HEK293 (cell line): Measurements from ENCODE around the gene IL2RG.

Experiments
- GLI4 ChIP-seq: fragments of 450-650 bp; formaldehyde crosslinking; IDR thresholded peaks from 2 replicates; pipeline ENCODE4 v1.5.1; 2016; ENCODE audit warnings: missing biosample characterization, missing genetic modification characterization
- MYNN ChIP-seq: fragments of 450-650 bp; formaldehyde crosslinking; IDR thresholded peaks from 2 replicates; pipeline ENCODE4 v1.5.1; 2016; ENCODE audit warnings: missing biosample characterization, missing genetic modification characterization, borderline replicate concordance
- OVOL3 ChIP-seq: fragments of 450-650 bp; formaldehyde crosslinking; IDR thresholded peaks from 2 replicates; pipeline ENCODE4 v1.5.1; 2016; ENCODE audit warnings: missing biosample characterization, missing genetic modification characterization
- SP2 ChIP-seq: fragments of 450-650 bp; formaldehyde crosslinking; IDR thresholded peaks from 2 replicates; pipeline ENCODE4 v1.5.1; 2016; ENCODE audit warnings: missing biosample characterization, missing genetic modification characterization
- ZBTB48 ChIP-seq: fragments of 450-650 bp; formaldehyde crosslinking; IDR thresholded peaks from 2 replicates; pipeline ENCODE4 v1.5.1; 2016; ENCODE audit warnings: missing biosample characterization, missing genetic modification characterization
- ZBTB8A ChIP-seq: fragments of 450-650 bp; formaldehyde crosslinking; IDR thresholded peaks from 2 replicates; pipeline ENCODE4 v1.5.1; 2016; ENCODE audit warnings: missing biosample characterization, missing genetic modification characterization
- ZFP69B ChIP-seq: fragments of 450-650 bp; formaldehyde crosslinking; IDR thresholded peaks from 2 replicates; pipeline ENCODE4 v1.5.1; 2016; ENCODE audit warnings: missing biosample characterization, missing genetic modification characterization
- ZNF202 ChIP-seq: fragments of 450-650 bp; formaldehyde crosslinking; IDR thresholded peaks from 2 replicates; pipeline ENCODE4 v1.5.1; 2016; ENCODE audit warnings: missing biosample characterization, missing genetic modification characterization, borderline replicate concordance
- ZNF23 ChIP-seq: fragments of 450-650 bp; formaldehyde crosslinking; IDR thresholded peaks from 2 replicates; pipeline ENCODE4 v1.5.1; 2016; ENCODE audit warnings: missing biosample characterization, missing genetic modification characterization, borderline replicate concordance
- ZNF48 ChIP-seq: fragments of 450-650 bp; formaldehyde crosslinking; IDR thresholded peaks from 2 replicates; pipeline ENCODE4 v1.5.1; 2016; ENCODE audit warnings: missing biosample characterization, missing genetic modification characterization
- ZNF596 ChIP-seq: fragments of 450-650 bp; IDR thresholded peaks from 2 replicates; pipeline ENCODE4 v1.5.0; 2018; ENCODE audit warnings: missing biosample characterization, mild to moderate bottlenecking, missing genetic modification characterization, moderate library complexity
- ZNF621 ChIP-seq: fragments of 450-650 bp; formaldehyde crosslinking; IDR thresholded peaks from 2 replicates; pipeline ENCODE4 v1.5.1; 2017; ENCODE audit warnings: missing biosample characterization, missing genetic modification characterization
- ZNF658 ChIP-seq: fragments of 450-650 bp; formaldehyde crosslinking; IDR thresholded peaks from 2 replicates; pipeline ENCODE4; 2016; ENCODE audit warnings: missing biosample characterization, missing genetic modification characterization
- ZNF701 ChIP-seq: fragments of 450-650 bp; formaldehyde crosslinking; IDR thresholded peaks from 2 replicates; pipeline ENCODE4 v1.5.1; 2016; ENCODE audit warnings: missing biosample characterization, missing genetic modification characterization
- ZNF791 ChIP-seq: fragments of 450-650 bp; formaldehyde crosslinking; IDR thresholded peaks from 2 replicates; pipeline ENCODE4 v1.5.1; 2016; ENCODE audit warnings: missing biosample characterization, missing genetic modification characterization
- ZSCAN30 ChIP-seq: fragments of 450-650 bp; IDR thresholded peaks from 2 replicates; pipeline ENCODE4 v1.5.1; 2018; ENCODE audit warnings: missing biosample characterization, mild to moderate bottlenecking, missing genetic modification characterization, moderate library complexity
- TF ChIP-seq, protein P1 (sequence below): fragments of 450-650 bp; formaldehyde crosslinking; IDR thresholded peaks from 2 replicates; pipeline ENCODE4 v1.5.0; 2017; ENCODE audit warnings: missing biosample characterization, missing genetic modification characterization, borderline replicate concordance
- TF ChIP-seq, protein P2 (sequence below): fragments of 450-650 bp; formaldehyde crosslinking; IDR thresholded peaks from 2 replicates; pipeline ENCODE4 v1.5.1; 2016; ENCODE audit warnings: missing biosample characterization, missing genetic modification characterization
- TF ChIP-seq, protein P3 (sequence below): fragments of 450-650 bp; formaldehyde crosslinking; IDR thresholded peaks from 2 replicates; pipeline ENCODE4 v1.5.1; 2016; ENCODE audit warnings: missing biosample characterization, missing genetic modification characterization
- TF ChIP-seq, protein P4 (sequence below): fragments of 450-650 bp; formaldehyde crosslinking; IDR thresholded peaks from 2 replicates; pipeline ENCODE4 v1.5.1; 2017; ENCODE audit warnings: missing biosample characterization, mild to moderate bottlenecking, missing genetic modification characterization, moderate library complexity
- TF ChIP-seq, protein P5 (sequence below): fragments of 450-650 bp; formaldehyde crosslinking; IDR thresholded peaks from 2 replicates; pipeline ENCODE4 v1.5.1; 2016; ENCODE audit warnings: missing biosample characterization, missing genetic modification characterization
- TF ChIP-seq, protein P6 (sequence below): fragments of 450-650 bp; formaldehyde crosslinking; IDR thresholded peaks from 2 replicates; pipeline ENCODE4 v1.5.1; 2016; ENCODE audit warnings: missing biosample characterization, missing genetic modification characterization
- TF ChIP-seq, protein P7 (sequence below): fragments of 450-650 bp; formaldehyde crosslinking; IDR thresholded peaks from 2 replicates; pipeline ENCODE4 v1.5.1; 2016; ENCODE audit warnings: missing biosample characterization, missing genetic modification characterization

Gene IL2RG

DNA sequence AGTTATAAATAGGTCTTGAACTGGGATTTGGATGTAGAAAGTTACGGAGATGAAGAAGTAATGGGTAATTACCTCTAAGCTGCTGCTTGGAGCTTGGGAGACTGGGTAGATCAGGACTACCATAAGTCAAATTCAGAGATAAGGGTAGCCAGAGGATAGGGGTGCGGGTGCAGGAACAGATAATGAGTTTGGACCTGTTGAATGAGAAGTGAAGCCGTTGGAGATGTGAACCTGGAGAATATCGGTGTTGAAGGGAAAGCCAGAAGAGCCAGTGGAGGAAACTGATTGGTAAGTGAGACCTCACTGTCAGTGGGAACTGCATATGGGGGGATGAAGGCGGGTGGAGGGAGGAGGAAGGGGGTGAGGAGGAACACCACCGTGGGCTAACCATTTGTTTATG is 16.3 kb downstream of the IL2RG start (continued):
- TF ChIP-seq, protein P1, sequence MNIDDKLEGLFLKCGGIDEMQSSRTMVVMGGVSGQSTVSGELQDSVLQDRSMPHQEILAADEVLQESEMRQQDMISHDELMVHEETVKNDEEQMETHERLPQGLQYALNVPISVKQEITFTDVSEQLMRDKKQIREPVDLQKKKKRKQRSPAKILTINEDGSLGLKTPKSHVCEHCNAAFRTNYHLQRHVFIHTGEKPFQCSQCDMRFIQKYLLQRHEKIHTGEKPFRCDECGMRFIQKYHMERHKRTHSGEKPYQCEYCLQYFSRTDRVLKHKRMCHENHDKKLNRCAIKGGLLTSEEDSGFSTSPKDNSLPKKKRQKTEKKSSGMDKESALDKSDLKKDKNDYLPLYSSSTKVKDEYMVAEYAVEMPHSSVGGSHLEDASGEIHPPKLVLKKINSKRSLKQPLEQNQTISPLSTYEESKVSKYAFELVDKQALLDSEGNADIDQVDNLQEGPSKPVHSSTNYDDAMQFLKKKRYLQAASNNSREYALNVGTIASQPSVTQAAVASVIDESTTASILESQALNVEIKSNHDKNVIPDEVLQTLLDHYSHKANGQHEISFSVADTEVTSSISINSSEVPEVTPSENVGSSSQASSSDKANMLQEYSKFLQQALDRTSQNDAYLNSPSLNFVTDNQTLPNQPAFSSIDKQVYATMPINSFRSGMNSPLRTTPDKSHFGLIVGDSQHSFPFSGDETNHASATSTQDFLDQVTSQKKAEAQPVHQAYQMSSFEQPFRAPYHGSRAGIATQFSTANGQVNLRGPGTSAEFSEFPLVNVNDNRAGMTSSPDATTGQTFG (tag by site-specific recombination): no peak
- TF ChIP-seq ZNF23 (tag by site-specific recombination): no peak
- TF ChIP-seq ZBTB8A (tag by site-specific recombination): no peak
- TF ChIP-seq, protein P2, sequence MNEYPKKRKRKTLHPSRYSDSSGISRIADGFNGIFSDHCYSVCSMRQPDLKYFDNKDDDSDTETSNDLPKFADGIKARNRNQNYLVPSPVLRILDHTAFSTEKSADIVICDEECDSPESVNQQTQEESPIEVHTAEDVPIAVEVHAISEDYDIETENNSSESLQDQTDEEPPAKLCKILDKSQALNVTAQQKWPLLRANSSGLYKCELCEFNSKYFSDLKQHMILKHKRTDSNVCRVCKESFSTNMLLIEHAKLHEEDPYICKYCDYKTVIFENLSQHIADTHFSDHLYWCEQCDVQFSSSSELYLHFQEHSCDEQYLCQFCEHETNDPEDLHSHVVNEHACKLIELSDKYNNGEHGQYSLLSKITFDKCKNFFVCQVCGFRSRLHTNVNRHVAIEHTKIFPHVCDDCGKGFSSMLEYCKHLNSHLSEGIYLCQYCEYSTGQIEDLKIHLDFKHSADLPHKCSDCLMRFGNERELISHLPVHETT (tag by site-specific recombination): no peak
- TF ChIP-seq GLI4 (tag by site-specific recombination): no peak
- no peak for TF ChIP-seq SP2 (tag by site-specific recombination)
- no peak for TF ChIP-seq ZNF658
- TF ChIP-seq, protein P3, sequence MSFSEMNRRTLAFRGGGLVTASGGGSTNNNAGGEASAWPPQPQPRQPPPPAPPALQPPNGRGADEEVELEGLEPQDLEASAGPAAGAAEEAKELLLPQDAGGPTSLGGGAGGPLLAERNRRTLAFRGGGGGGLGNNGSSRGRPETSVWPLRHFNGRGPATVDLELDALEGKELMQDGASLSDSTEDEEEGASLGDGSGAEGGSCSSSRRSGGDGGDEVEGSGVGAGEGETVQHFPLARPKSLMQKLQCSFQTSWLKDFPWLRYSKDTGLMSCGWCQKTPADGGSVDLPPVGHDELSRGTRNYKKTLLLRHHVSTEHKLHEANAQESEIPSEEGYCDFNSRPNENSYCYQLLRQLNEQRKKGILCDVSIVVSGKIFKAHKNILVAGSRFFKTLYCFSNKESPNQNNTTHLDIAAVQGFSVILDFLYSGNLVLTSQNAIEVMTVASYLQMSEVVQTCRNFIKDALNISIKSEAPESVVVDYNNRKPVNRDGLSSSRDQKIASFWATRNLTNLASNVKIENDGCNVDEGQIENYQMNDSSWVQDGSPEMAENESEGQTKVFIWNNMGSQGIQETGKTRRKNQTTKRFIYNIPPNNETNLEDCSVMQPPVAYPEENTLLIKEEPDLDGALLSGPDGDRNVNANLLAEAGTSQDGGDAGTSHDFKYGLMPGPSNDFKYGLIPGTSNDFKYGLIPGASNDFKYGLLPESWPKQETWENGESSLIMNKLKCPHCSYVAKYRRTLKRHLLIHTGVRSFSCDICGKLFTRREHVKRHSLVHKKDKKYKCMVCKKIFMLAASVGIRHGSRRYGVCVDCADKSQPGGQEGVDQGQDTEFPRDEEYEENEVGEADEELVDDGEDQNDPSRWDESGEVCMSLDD (tag by site-specific recombination): no peak
- TF ChIP-seq MYNN (tag by site-specific recombination): no peak
- TF ChIP-seq ZNF621 (tag by site-specific recombination): no peak
- TF ChIP-seq ZFP69B: no peak
- TF ChIP-seq, protein P4, sequence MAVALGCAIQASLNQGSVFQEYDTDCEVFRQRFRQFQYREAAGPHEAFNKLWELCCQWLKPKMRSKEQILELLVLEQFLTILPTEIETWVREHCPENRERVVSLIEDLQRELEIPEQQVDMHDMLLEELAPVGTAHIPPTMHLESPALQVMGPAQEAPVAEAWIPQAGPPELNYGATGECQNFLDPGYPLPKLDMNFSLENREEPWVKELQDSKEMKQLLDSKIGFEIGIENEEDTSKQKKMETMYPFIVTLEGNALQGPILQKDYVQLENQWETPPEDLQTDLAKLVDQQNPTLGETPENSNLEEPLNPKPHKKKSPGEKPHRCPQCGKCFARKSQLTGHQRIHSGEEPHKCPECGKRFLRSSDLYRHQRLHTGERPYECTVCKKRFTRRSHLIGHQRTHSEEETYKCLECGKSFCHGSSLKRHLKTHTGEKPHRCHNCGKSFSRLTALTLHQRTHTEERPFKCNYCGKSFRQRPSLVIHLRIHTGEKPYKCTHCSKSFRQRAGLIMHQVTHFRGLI (tag by site-specific recombination): no peak
- TF ChIP-seq, protein P5, sequence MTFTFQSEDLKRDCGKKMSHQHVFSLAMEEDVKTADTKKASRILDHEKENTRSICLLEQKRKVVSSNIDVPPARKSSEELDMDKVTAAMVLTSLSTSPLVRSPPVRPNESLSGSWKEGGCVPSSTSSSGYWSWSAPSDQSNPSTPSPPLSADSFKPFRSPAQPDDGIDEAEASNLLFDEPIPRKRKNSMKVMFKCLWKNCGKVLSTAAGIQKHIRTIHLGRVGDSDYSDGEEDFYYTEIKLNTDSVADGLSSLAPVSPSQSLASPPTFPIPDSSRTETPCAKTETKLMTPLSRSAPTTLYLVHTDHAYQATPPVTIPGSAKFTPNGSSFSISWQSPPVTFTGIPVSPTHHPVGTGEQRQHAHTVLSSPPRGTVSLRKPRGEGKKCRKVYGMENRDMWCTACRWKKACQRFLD (tag by site-specific recombination): no peak
- TF ChIP-seq, protein P6, sequence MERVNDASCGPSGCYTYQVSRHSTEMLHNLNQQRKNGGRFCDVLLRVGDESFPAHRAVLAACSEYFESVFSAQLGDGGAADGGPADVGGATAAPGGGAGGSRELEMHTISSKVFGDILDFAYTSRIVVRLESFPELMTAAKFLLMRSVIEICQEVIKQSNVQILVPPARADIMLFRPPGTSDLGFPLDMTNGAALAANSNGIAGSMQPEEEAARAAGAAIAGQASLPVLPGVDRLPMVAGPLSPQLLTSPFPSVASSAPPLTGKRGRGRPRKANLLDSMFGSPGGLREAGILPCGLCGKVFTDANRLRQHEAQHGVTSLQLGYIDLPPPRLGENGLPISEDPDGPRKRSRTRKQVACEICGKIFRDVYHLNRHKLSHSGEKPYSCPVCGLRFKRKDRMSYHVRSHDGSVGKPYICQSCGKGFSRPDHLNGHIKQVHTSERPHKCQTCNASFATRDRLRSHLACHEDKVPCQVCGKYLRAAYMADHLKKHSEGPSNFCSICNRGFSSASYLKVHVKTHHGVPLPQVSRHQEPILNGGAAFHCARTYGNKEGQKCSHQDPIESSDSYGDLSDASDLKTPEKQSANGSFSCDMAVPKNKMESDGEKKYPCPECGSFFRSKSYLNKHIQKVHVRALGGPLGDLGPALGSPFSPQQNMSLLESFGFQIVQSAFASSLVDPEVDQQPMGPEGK (tag by site-specific recombination): no peak
- no peak for TF ChIP-seq ZNF791 (tag by site-specific recombination)
- TF ChIP-seq ZNF202 (tag by site-specific recombination): no peak
- no peak for TF ChIP-seq ZNF596 (tag by site-specific recombination)
- TF ChIP-seq, protein P7, sequence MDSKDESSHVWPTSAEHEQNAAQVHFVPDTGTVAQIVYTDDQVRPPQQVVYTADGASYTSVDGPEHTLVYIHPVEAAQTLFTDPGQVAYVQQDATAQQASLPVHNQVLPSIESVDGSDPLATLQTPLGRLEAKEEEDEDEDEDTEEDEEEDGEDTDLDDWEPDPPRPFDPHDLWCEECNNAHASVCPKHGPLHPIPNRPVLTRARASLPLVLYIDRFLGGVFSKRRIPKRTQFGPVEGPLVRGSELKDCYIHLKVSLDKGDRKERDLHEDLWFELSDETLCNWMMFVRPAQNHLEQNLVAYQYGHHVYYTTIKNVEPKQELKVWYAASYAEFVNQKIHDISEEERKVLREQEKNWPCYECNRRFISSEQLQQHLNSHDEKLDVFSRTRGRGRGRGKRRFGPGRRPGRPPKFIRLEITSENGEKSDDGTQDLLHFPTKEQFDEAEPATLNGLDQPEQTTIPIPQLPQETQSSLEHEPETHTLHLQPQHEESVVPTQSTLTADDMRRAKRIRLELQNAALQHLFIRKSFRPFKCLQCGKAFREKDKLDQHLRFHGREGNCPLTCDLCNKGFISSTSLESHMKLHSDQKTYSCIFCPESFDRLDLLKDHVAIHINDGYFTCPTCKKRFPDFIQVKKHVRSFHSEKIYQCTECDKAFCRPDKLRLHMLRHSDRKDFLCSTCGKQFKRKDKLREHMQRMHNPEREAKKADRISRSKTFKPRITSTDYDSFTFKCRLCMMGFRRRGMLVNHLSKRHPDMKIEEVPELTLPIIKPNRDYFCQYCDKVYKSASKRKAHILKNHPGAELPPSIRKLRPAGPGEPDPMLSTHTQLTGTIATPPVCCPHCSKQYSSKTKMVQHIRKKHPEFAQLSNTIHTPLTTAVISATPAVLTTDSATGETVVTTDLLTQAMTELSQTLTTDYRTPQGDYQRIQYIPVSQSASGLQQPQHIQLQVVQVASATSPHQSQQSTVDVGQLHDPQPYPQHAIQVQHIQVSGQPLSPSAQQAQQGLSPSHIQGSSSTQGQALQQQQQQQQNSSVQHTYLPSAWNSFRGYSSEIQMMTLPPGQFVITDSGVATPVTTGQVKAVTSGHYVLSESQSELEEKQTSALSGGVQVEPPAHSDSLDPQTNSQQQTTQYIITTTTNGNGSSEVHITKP (tag by site-specific recombination): 0 out of 2 replicates have a peak, but pooled peaks have one; percentile 26
- no peak for TF ChIP-seq ZNF48 (tag by site-specific recombination)
- no peak for TF ChIP-seq ZBTB48
- no peak for TF ChIP-seq ZNF701 (tag by site-specific recombination)
- TF ChIP-seq OVOL3 (tag by site-specific recombination): no peak
- no peak for TF ChIP-seq ZSCAN30 (tag by site-specific recombination)
